ENCODE results near the gene C3. TPM values are rescaled to one million over a fixed set of nuclear protein-coding genes. Genes with fewer than 3 reads are reported as not detected.
"Not testable (repeated sequence)": the region's sequence is repeated elsewhere in the genome, so short reads cannot be mapped to it uniquely, and the experiment has no call there.

The C3 gene
- polyA plus RNA-seq, 2 of the 4 experiments (the other 2 are of a cell fraction): 45.4 to 70.9 TPM

- TF ChIP-seq CHD2 (IDR thresholded peaks at IDR 0.05; ENCODE audit: low read length, partially characterized antibody): no peak
These were observed 71.3 kb downstream of the C3 start (continued) for GRCh38 chr19:6649185-6649584.

GRCh38 chr19:6648141-6648715 lies 72.2 kb downstream of the C3 start:
- WGBS (ENCODE audit: missing lambda C conversion rate): 66% methylated on average over 9 of the region's 9 CpGs
- POLR2A ChIA-PET: interaction anchor here (0.9 kb wide), 1 partner anchor 117 kb away, joined by 3 read pairs; the partner anchor contains the start of gene TNFSF9
- H3K4me1 ChIP-seq: no peaks in the 10 kb centered on the region
- no peak for TF ChIP-seq FOXS1 (CRISPR knock-in tag; IDR thresholded peaks at IDR 0.05)
- TF ChIP-seq USF2 (IDR thresholded peaks at IDR 0.05): no peak
- no peak for TF ChIP-seq JUNB (IDR thresholded peaks at IDR 0.05)
- TF ChIP-seq RNF2 (IDR thresholded peaks at IDR 0.05; ENCODE audit: borderline replicate concordance, low read depth): no peak
- H3K27ac ChIP-seq: no peak overlapping the region
- ATAC-seq: no peak
- peaks cover 3% of the 10 kb centered on the region; the same call in 1 of the 3 replicates for H3K9me3 ChIP-seq
- no peak overlapping the region for H3K4me3 ChIP-seq
- CTCF ChIA-PET: interaction anchor here (1.1 kb wide), 1 partner anchor 132 kb away, joined by 3 read pairs; no protein-coding TSS in a partner anchor
- H3K4me2 ChIP-seq: no peak overlapping the region
- FAIRE-seq: no peak
- DNase-seq (ENCODE audit: low read depth in 1 of 2, low spot score in 1 of 2): no peak

GRCh38 chr19:6644796-6645195 lies 75.7 kb downstream of the C3 start:
- Histone ChIP-seq H3K4me2 (no peak overlapping the region), H3K27ac (no peak overlapping the region), H3K4me1 (no peaks in the 10 kb centered on the region), H3K9me3 (no peaks in the 10 kb centered on the region), H3K4me3 (no peak overlapping the region)
- ATAC-seq (no peak), FAIRE-seq (no peak), DNase-seq (ENCODE audit: low read depth in 1 of 2, low spot score in 1 of 2) (no peak)
- TF ChIP-seq EP300 (IDR thresholded peaks at IDR 0.05) (no peak), ELK1 (IDR thresholded peaks at IDR 0.05; ENCODE audit: low read depth, low read length) (no peak), KDM1A (IDR thresholded peaks at IDR 0.05; ENCODE audit: low read depth) (no peak), NFE2L2 (conservative IDR thresholded peaks at IDR 0.05; ENCODE audit: low read length) (no peak), CTCF (IDR thresholded peaks at IDR 0.05) (no peak), NR3C1 (IDR thresholded peaks at IDR 0.05) (no peak), KDM5A (IDR thresholded peaks at IDR 0.05) (no peak), ESRRA (IDR thresholded peaks at IDR 0.05; ENCODE audit: borderline replicate concordance, low read length) (no peak), FOSB (CRISPR knock-in tag; IDR thresholded peaks at IDR 0.05) (no peak), USF2 (IDR thresholded peaks at IDR 0.05) (no peak), RAD21 (conservative IDR thresholded peaks at IDR 0.05 in 1 of 2, IDR thresholded peaks at IDR 0.05 in 1 of 2) (no peak), CBX2 (IDR thresholded peaks at IDR 0.05; ENCODE audit: borderline replicate concordance, low read depth) (no peak), MAFK (IDR thresholded peaks at IDR 0.05; ENCODE audit: partially characterized antibody) (no peak), MYC (IDR thresholded peaks at IDR 0.05; ENCODE audit: borderline replicate concordance, low read length) (no peak), EHF (CRISPR knock-in tag; IDR thresholded peaks at IDR 0.05) (no peak), BHLHE40 (IDR thresholded peaks at IDR 0.05; ENCODE audit: low read depth, low read length) (no peak), TP53 (CRISPR knock-in tag; IDR thresholded peaks at IDR 0.05) (no peak), MAX (IDR thresholded peaks at IDR 0.05) (no peak)
- 73% methylated on average over 5 of the region's 5 CpGs for WGBS (ENCODE audit: missing lambda C conversion rate)
- ChIA-PET POLR2A (no interaction called here), CTCF (interaction anchor here (1.2 to 1.6 kb wide), 2 partner anchors 11 to 219 kb away, joined by 4 to 5 read pairs; no protein-coding TSS in a partner anchor)

- H3K4me3 ChIP-seq; H3K9me3 ChIP-seq; ATAC-seq; H3K27ac ChIP-seq; POLR2A ChIA-PET; FAIRE-seq; H3K4me2 ChIP-seq; H3K4me1 ChIP-seq; DNase-seq (ENCODE audit: low read depth in 1 of 2, low spot score in 1 of 2): not testable (repeated sequence)
- WGBS (ENCODE audit: missing lambda C conversion rate): 86% methylated on average over 9 of the region's 9 CpGs
- CTCF ChIA-PET: interaction anchor here (1.2 kb wide), 1 partner anchor 514 kb away, joined by 3 read pairs; no protein-coding TSS in a partner anchor
These were observed 80.1 kb downstream of the C3 start for GRCh38 chr19:6640333-6640732.
